ENCODE data around the gene RAB1B. TPM values are rescaled to one million over a fixed set of nuclear protein-coding genes. Genes with fewer than 3 reads are reported as not detected.

Gene RAB1B
- total RNA-seq, 4 donors from 2014 or later = 74.0 to 107 (median 87.1) TPM

- ATAC-seq (ENCODE audit: low FRiP score) (no peak), DNase-seq (ENCODE audit: low spot score) (no peak)
- no peak for TF ChIP-seq CTCF (IDR thresholded peaks at IDR 0.05)
Observed at GRCh38 chr11:66284526-66285078, 16.2 kb downstream of the RAB1B start.

GRCh38 chr11:66285250-66285947, 17.0 kb downstream of the RAB1B start:
- DNase-seq (ENCODE audit: low spot score) (no peak), ATAC-seq (ENCODE audit: low FRiP score) (no peak)
- TF ChIP-seq CTCF (IDR thresholded peaks at IDR 0.05) = no peak

- no peak for ATAC-seq (ENCODE audit: low FRiP score)
- no peak for TF ChIP-seq CTCF (IDR thresholded peaks at IDR 0.05)
- DNase-seq (ENCODE audit: low spot score) = no peak
Observed at GRCh38 chr11:66286699-66287098, 18.3 kb downstream of the RAB1B start.

GRCh38 chr11:66287211-66287888, 18.9 kb downstream of the RAB1B start:
- no peak for TF ChIP-seq CTCF (IDR thresholded peaks at IDR 0.05)
- ATAC-seq (ENCODE audit: low FRiP score) = no peak

GRCh38 chr11:66287889-66288670, 19.6 kb downstream of the RAB1B start:
- DNase-seq (ENCODE audit: low spot score) = no peak
- TF ChIP-seq CTCF (IDR thresholded peaks at IDR 0.05) = no peak
- ATAC-seq (ENCODE audit: low FRiP score) = no peak

More at GRCh38 chr11:66287211-66287888, 18.9 kb downstream of the RAB1B start:
- no peak for DNase-seq (ENCODE audit: low spot score)

GRCh38 chr11:66288671-66289547, 20.5 kb downstream of the RAB1B start, which contains the start of gene YIF1A:
Gene YIF1A, minus strand, starts transcription at chr11:66289143. Its CDS starts 158 bp downstream, at chr11:66288985.
- peak; percentile 90 for ATAC-seq (ENCODE audit: low FRiP score)
- no peak for TF ChIP-seq CTCF (IDR thresholded peaks at IDR 0.05)
- DNase-seq (ENCODE audit: low spot score) = peak; percentile 88

Measured in omental fat pad (tissue), 4 donors.